GM15510 (cell line): ENCODE results near the gene CACNA1E.

Source experiments
- POLR2A ChIP-seq: IDR thresholded peaks from 3 replicates; pipeline ENCODE4 v1.6.1; 2011; ENCODE audit warnings: borderline replicate concordance; ENCODE audit not compliant: insufficient read length; ENCODE audit errors: extremely low read depth

Gene CACNA1E

DNA sequence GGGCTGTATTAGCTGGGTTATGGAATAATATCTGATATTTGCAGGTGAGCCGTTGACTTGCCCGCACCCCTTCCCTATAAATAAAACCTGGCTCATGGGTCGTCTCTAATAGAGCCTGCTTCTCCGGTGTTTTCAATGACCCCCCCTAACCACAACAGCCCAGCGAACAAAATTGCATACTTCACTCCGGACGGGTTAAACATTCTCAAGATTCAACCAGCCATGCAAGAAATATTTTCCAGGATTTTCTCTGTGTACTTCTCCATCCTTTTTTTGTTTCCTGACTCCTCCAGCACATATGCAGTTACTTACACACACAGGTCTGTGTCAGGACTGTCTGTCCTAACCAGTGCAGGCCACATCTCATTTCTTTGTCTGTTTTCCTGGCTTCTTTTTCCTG lies 310.5 kb downstream of the CACNA1E start:
- TF ChIP-seq POLR2A = no peak

DNA sequence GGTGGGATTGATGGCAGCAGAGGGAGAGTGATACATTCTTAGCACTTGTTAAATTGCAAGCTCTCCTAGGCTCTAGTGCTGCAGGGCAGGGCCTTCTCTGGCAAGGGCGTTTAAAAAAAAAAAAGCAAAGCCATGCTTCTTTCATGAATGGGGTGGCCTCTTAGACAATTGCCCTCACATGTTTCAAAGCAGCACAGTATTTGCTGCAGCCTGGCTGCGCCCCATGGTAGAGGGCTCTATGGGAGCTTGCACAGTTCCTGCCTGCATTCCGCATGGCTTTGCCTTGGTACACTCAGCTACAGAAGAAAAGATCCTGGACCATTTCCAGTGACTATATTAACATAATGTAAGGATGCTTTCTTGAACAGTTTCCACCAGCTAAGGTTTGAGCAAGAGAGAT lies 311.0 kb downstream of the CACNA1E start:
- TF ChIP-seq POLR2A = no peak

DNA sequence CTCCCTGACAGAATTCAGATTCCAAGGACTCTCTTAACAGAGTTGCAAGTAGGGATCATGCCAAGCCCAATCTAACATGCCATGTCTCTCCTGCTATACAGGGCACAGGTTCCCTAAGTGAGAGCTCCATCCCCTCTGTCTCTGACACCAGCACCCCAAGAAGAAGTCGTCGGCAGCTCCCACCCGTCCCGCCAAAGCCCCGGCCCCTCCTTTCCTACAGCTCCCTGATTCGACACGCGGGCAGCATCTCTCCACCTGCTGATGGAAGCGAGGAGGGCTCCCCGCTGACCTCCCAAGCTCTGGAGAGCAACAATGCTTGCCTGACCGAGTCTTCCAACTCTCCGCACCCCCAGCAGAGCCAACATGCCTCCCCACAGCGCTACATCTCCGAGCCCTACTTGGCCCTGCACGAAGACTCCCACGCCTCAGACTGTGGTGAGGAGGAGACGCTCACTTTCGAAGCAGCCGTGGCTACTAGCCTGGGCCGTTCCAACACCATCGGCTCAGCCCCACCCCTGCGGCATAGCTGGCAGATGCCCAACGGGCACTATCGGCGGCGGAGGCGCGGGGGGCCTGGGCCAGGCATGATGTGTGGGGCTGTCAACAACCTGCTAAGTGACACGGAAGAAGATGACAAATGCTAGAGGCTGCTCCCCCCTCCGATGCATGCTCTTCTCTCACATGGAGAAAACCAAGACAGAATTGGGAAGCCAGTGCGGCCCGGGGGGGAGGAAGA lies 315.0 kb downstream of the CACNA1E start:
- TF ChIP-seq POLR2A = no peak

DNA sequence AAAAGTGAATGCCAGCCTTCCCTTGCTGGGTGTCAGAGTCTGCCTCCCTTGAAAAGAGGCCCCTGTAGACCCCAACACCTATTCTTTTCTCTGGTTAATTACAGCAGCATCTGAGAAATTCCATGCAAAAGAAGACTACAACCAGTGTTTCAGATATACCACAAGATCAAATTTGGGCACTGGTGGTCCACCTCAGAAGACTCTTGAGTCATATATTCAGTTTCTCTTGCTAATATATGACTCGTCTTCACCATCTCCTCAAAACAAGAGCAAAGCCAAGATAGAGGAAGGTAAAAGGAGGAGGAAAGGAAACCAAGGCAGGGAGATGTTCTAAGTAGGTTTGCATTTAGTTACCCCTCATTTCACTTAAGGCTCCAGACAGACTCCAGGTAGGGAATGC lies 318.3 kb downstream of the CACNA1E start:
- no peak for TF ChIP-seq POLR2A

DNA sequence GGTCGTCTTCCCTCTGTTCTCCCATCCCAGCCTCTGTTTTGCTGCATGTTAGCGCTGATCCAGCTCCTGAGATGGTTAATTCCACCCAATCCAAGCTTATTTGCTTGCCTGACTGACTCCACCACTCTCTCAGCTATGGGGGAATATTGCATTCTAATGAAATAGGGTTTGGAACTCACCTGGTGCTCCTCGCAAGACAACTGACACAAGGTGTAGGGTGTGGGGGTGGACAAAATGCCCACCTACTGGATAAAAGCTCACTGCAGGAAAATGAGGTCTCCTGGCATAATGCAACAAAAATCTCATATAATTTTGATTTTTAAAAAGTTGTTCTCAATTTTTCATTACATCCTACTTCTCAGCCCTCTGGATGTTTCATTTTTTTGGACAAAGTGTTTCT lies 319.1 kb downstream of the CACNA1E start:
- TF ChIP-seq POLR2A = no peak

DNA sequence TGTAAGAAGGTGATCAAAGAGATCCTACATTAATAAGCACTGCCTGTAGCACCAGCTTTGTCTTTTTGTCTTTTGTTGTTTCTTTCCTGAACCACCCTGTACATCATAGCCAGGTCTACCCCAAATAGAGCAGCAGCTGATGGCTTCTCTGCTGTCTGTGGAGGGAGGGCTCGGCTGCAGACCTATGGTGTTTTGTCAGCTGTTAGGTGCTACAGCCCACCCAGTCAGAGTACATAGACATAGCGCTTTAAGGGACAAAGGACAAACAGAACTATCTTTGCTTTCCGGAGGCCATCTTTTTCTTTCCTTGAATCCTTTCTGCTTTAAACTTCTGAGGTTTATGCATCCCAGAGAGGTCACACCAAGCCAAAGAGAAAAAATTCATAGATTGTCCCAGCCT lies 320.1 kb downstream of the CACNA1E start:
- TF ChIP-seq POLR2A = no peak

DNA sequence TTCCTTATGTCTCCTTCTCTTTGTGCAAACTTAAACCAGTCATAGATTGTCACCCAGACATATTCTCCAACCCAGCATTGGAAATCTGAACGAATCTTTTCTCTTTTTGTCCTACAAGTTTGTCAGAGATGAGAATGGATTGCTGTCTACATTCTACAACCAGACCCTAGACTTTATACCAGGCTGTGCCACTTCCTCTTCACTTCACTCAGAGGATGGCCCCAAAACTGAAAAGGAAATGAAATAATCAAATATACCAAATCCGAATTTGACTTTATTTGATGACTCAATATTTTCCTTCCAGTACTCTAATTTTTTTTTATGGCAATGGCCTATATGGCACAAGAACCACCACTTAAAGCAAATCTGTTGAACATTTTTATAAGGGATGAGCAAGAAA lies 321.7 kb downstream of the CACNA1E start:
- TF ChIP-seq POLR2A = no peak

DNA sequence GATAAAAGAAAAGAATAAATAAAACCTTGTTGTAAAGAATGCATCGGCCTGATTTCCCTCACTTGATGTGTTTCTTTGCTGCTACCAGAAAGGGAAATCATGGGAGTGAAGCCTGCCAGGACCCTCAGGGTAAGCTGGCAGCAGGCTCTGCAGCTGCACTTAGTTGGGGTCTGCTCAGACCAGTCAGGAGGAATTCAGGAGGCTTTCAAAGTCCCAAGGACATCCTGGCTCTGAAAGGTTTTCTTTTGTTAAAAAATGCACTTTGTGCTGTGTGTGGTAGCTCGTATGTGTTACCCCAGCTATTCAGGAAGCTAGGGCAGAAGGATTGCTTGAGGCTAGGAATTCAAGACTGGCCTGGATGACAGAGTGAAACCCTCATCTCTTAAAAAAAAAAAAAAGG lies 323.4 kb downstream of the CACNA1E start:
- no peak for TF ChIP-seq POLR2A

DNA sequence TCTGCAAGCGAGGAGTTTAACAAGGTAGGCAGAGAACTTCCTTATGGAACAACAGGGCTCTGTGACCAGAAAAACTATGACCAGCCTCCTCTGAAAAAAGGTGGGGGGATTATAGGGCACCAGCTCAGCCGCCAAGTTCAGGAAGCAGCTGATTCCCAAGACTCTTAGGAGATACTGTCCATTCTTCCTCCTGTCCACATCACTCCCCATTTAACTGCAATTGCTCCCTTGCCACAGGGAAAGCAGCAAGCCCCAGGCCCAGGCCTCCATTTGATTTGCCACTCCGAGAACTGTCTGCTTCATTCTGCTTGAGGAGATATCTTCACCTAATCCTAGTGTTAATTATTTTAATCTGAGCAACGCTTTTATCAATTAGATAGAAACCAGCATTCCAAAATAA lies 323.9 kb downstream of the CACNA1E start:
- TF ChIP-seq POLR2A = no peak

DNA sequence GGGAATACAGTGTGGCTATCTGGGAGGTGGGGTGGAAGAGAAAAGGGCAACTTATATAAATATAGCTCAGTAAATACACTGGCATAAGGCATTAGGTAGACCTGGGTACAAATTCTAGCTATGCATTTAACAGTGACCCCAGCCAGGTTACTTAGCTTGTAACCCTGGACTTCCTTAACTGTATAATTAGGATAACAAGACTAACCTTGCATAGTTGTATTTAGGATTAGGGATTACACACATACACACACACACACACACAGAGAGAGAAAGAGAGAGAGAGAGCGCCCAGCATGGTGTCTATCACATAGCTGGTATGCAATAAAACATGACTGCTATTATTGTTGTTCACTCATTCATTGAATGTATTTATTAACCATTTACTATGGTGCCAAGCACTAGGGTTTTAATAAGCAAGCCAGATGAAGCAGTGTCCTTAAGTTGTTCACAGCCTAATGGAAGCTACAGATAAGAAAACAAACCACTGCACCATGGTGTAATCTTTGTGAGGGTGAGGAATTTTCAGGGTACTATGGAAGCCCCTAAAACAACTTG lies 326.8 kb downstream of the CACNA1E start:
- TF ChIP-seq POLR2A = no peak

DNA sequence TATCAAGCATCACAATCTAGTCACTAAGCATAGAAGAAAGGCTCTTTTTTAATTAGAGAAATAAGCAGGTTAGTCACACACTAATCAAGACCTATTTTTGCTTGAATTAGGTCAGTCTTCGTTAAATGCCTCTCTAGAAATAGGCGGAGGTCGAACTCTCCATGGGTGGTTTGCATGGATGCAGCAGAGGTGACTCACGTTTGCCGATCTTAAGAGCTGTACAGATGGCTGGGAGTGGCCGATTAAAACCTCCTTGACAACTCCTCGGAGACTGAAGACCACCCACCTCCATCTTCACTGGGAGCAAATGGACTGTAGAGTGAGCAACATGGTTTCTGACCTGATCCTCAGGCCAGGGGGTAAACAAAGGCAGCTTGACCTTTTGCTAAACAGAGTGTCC lies 328.9 kb downstream of the CACNA1E start:
- no peak for TF ChIP-seq POLR2A

DNA sequence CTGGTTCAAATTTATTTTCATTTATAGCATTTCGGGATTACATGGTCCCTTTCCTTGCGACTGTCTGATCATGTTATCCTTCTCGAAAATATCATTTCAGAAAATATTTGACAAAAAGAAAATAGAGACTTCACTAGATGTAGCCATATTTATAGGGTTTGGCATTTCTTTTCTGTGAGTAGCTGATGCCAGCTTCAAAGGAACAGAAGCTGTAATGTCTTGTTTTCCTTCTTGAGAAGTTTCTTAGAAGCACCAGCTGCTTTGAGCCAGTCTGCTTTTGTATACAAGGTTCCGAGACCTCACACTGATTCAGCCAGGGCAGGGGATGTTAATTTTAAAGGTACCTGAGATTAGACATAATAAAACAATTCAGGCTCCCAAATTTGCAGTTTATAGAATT lies 329.9 kb downstream of the CACNA1E start:
- no peak for TF ChIP-seq POLR2A

DNA sequence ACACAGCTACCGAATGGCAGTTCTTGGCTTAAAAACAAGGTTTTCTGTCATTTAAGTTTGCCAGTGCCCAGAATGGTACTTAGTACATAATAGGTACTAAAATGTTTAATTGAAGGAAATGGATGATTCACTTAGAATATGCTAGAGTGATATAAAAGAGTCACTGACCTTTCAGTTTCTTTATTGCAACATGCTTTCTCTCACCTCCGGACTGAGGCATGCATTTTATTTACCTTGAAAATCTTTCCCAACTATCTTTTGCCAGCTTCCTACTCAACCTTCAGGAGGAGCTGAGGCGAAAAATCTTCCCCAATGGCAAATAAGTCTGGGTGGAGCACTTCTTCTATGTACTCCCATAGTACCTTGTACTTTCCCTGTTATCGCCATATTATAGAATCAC lies 333.3 kb downstream of the CACNA1E start:
- no peak for TF ChIP-seq POLR2A

DNA sequence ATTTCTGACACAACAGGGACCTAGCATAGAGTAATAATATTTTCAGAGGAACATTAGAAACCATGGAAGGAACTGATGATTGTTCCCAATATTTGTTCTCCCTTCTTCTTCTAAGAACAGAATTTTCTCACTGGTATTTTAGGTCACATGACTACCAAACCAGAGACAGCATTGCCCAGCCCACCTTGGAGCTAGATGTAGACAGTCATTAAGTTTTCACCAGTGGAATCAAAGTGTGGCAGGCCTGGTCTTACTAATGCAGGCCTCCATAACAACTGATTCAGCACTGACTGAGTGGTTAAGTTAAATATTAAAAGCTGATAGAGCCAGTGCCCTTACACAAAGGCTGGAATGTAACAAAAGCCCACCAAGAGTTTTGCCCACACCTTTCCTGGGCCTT lies 333.8 kb downstream of the CACNA1E start:
- TF ChIP-seq POLR2A = no peak

DNA sequence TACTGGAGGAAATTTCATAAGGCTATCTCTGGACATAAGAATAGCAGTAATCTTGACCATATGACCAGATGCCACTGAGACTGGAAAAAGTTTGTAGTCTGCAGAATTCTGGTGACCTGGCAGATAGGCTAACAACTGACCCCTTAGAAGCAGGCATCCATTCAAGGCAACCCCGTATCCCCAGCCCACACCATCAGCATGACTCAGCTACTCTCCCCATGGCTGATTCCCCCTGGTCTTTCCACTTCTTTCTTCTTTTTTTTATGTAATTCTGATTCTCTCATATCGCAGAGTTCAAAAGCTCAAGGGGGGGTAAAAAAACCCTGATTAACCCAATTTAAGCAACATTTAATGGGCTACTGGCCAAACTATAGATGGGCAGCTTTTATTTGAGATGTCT lies 335.1 kb downstream of the CACNA1E start:
- no peak for TF ChIP-seq POLR2A

DNA sequence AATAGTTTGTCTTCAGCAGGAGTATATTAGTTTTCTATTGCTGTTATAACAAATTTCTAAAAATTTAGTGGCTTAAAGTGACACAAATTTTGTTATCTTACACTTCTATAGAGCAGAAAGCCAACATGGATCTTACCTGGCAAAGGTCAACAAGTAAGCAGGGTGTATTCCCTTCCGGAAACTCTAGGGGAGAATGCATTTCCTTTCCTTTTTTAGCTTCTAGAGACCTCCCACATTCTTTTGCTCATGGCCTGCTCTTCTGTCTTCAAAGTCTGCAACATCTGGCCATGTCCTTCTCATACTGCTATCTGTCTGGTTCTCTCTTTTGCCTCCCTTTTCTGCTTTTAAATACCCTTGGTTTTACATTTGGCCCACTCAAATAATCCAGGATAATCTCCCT lies 335.6 kb downstream of the CACNA1E start:
- TF ChIP-seq POLR2A = no peak
